OCI-LY7 (cell line): ENCODE data around the gene RSRC2. TPM values are rescaled to one million over a fixed set of nuclear protein-coding genes. Genes with fewer than 3 reads are reported as not detected.

Experiments used
- BruUV-seq: library from RNA; stranded (reverse); fragments of 400-500 nt; replicated peaks from 2 replicates; lab custom pipeline; 2021; lab: Mats Ljungman, UMichigan
- CTCF ChIA-PET: fragments of 300-600 bp; sonication (Branson Sonifier 250); formaldehyde crosslinking; loops from one replicate; lab custom pipeline; 2022; ENCODE audit warnings: antibody characterized with exemption; ENCODE audit not compliant: unreplicated experiment; lab: Charles Lee
- POLR2A ChIA-PET: fragments of 300-600 bp; sonication (Branson Sonifier 250); formaldehyde crosslinking; loops from one replicate; lab custom pipeline; 2022; ENCODE audit warnings: antibody characterized with exemption; lab: Charles Lee
- DNase-seq: peaks from one replicate; pipeline ENCODE4 v3.0.0-alpha.2; 2015; ENCODE audit warnings: low spot score
- H2AFZ ChIP-seq: fragments of 200-600 bp; sonication (generic), shearing (Covaris generic); 2 replicates; pipeline ENCODE4 v1.6.1; 2014; ENCODE audit warnings: mild to moderate bottlenecking, antibody characterized with exemption, low read length, moderate library complexity
- H3K27ac ChIP-seq: fragments of 200-600 bp; sonication (generic); 2 replicates; pipeline ENCODE4 v1.5.1; 2014; ENCODE audit warnings: mixed run types, low read depth, mild to moderate bottlenecking, moderate library complexity, low read length, inconsistent platforms; ENCODE audit not compliant: poor library complexity, severe bottlenecking
- H3K36me3 ChIP-seq: fragments of 200-600 bp; sonication (generic); 2 replicates; pipeline ENCODE4 v1.6.1; 2014; ENCODE audit warnings: mild to moderate bottlenecking, antibody characterized with exemption, low read length, moderate library complexity, mixed read lengths; ENCODE audit not compliant: insufficient read depth
- H3K4me1 ChIP-seq: fragments of 200-600 bp; sonication (generic); 2 replicates; pipeline ENCODE4 v1.5.1; 2014; ENCODE audit warnings: mild to moderate bottlenecking, low read length; ENCODE audit not compliant: insufficient read depth, poor library complexity, severe bottlenecking
- H3K4me2 ChIP-seq: fragments of 200-600 bp; sonication (generic); 2 replicates; pipeline ENCODE4 v1.6.1; 2014; ENCODE audit warnings: mild to moderate bottlenecking, low read length
- H3K4me3 ChIP-seq: fragments of 200-600 bp; sonication (generic); 2 replicates; pipeline ENCODE4 v1.5.1; 2014; ENCODE audit warnings: mild to moderate bottlenecking, low read depth, low read length; ENCODE audit not compliant: poor library complexity, severe bottlenecking
- H3K79me2 ChIP-seq: fragments of 200-600 bp; sonication (generic); 2 replicates; pipeline ENCODE4 v1.6.1; 2016; ENCODE audit warnings: low read depth, mild to moderate bottlenecking, low read length, moderate library complexity, mixed read lengths; ENCODE audit not compliant: insufficient read depth
- H3K9me2 ChIP-seq: fragments of 200-600 bp; sonication (generic); 2 replicates; pipeline ENCODE4 v1.6.1; 2016; ENCODE audit warnings: mild to moderate bottlenecking, low read length, mixed read lengths; ENCODE audit not compliant: insufficient read depth
- H3K9me3 ChIP-seq: fragments of 200-600 bp; sonication (generic); 2 replicates; pipeline ENCODE4 v1.6.1; 2014; ENCODE audit warnings: mild to moderate bottlenecking, mixed run types, low read length, mixed read lengths
- H4K20me1 ChIP-seq: fragments of 200-600 bp; sonication (generic); 2 replicates; pipeline ENCODE4 v1.6.1; 2014; ENCODE audit warnings: mild to moderate bottlenecking, antibody characterized with exemption, low read length, moderate library complexity, mixed read lengths; ENCODE audit not compliant: insufficient read depth
- CTCF ChIP-seq: fragments of 200-600 bp; sonication (generic); conservative IDR thresholded peaks from 2 replicates; pipeline ENCODE4 v1.5.1; 2014; ENCODE audit warnings: mild to moderate bottlenecking, antibody characterized with exemption, low read length, moderate library complexity, mixed read lengths
- EZH2phosphoT487 ChIP-seq: fragments of 200-600 bp; sonication (generic); IDR thresholded peaks from 2 replicates; pipeline ENCODE4 v1.6.1; 2018; ENCODE audit warnings: low read depth, borderline replicate concordance, mild to moderate bottlenecking, mixed run types, antibody characterized with exemption, low read length, moderate library complexity, mixed read lengths
- intact Hi-C: fragments of 100-400 bp; cut with micrococcal nuclease; formaldehyde crosslinking; loops from one replicate; pipeline ENCODE4 v1.10.0; 2022; ENCODE audit not compliant: unreplicated experiment
- total RNA-seq, 2 experiments: library from RNA; depleted of rRNA in 1 of 2; stranded (reverse); fragments of >200 nt in 1 of 2; shearing (Covaris generic) in 1 of 2; gene quantifications; 2 replicates each; pipeline ENCODE4 v1.2.3, GENCODE V29; 2014 to 2022

The RSRC2 gene
- total RNA-seq, 2 experiments from 2014 or later, result 91.7 to 132 TPM

GRCh38 chr12:122560138-122560537, 33.4 kb upstream of the RSRC2 start:
- H3K9me3 ChIP-seq, result no peaks in the 10 kb centered on the region
- DNase-seq, result peak; percentile 20
- peaks cover 95% of the 10 kb centered on the region for H3K36me3 ChIP-seq
- H3K4me3 ChIP-seq, result peak overlapping the region; percentile 24
- no peak overlapping the region; the same call in 1 of the 2 replicates for H2AFZ ChIP-seq
- no peaks in the 10 kb centered on the region for H4K20me1 ChIP-seq
- intact Hi-C loops, result no loop called here
- H3K4me1 ChIP-seq, result peaks cover 42% of the 10 kb centered on the region
- peak overlapping the region; percentile 46 for H3K4me2 ChIP-seq
- peaks cover 6% of the 10 kb centered on the region; the same call in 1 of the 2 replicates for H3K79me2 ChIP-seq
- BruUV-seq, result no TSS peak
- ChIA-PET CTCF (no interaction called here), POLR2A (no interaction called here)
- TF ChIP-seq EZH2phosphoT487, result no peak
- TF ChIP-seq CTCF, result no peak
- peak overlapping the region; percentile 90 for H3K27ac ChIP-seq
- H3K9me2 ChIP-seq, result no peaks in the 10 kb centered on the region

GRCh38 chr12:122558745-122559641, 32.3 kb upstream of the RSRC2 start:
- peak overlapping the region; percentile 90 for H3K27ac ChIP-seq
- no peaks in the 10 kb centered on the region for H4K20me1 ChIP-seq
- ChIA-PET POLR2A (interaction anchor here (1.7 kb wide), 1 partner anchor 59 kb away, joined by 4 read pairs; no protein-coding TSS in a partner anchor), CTCF (no interaction called here)
- no peaks in the 10 kb centered on the region for H3K9me3 ChIP-seq
- H3K79me2 ChIP-seq, result peaks cover 11% of the 10 kb centered on the region; the same call in 1 of the 2 replicates
- intact Hi-C loops, result no loop called here
- H3K36me3 ChIP-seq, result peaks cover 96% of the 10 kb centered on the region
- DNase-seq, result peak; percentile 67
- no peaks in the 10 kb centered on the region for H3K9me2 ChIP-seq
- peak overlapping the region; percentile 46 for H3K4me2 ChIP-seq
- peaks cover 42% of the 10 kb centered on the region for H3K4me1 ChIP-seq
- peak overlapping the region; percentile 33; the same call in 1 of the 2 replicates for H2AFZ ChIP-seq
- TF ChIP-seq EZH2phosphoT487 (no peak), CTCF (no peak)
- peak overlapping the region; percentile 16 for H3K4me3 ChIP-seq
- BruUV-seq, result no TSS peak

- ChIA-PET POLR2A (interaction anchor here (0.6 to 4.7 kb wide), 2 partner anchors 9 to 72 kb away, joined by 6 to 25 read pairs; no protein-coding TSS in a partner anchor), CTCF (no interaction called here)
- Histone ChIP-seq H3K4me2 (no peak overlapping the region), H3K4me1 (peaks cover 20% of the 10 kb centered on the region), H3K36me3 (peaks cover 98% of the 10 kb centered on the region), H3K27ac (no peak overlapping the region), H3K9me2 (no peaks in the 10 kb centered on the region), H3K79me2 (peaks cover 5% of the 10 kb centered on the region; the same call in 1 of the 2 replicates), H3K9me3 (no peaks in the 10 kb centered on the region), H2AFZ (no peak overlapping the region), H3K4me3 (no peak overlapping the region), H4K20me1 (no peaks in the 10 kb centered on the region)
- TF ChIP-seq EZH2phosphoT487, result no peak
- no peak for TF ChIP-seq CTCF
- BruUV-seq, result no TSS peak
- intact Hi-C loops, result no loop called here
- no peak for DNase-seq
Observed at GRCh38 chr12:122547330-122547729, 20.6 kb upstream of the RSRC2 start.
